ENCODE measurements around the gene ABAT. TPM values are rescaled to one million over a fixed set of nuclear protein-coding genes. Genes with fewer than 3 reads are reported as not detected.

ABAT gene
- total RNA-seq, 1 experiment from 2014 or later = 4.7 TPM

GRCh38 chr16:8722025-8722348 lies 47.6 kb downstream of the ABAT start:
- no peak for ATAC-seq
- H3K9ac ChIP-seq (ENCODE audit: low read length) = no peak overlapping the region
- no peak for DNase-seq (ENCODE audit: low read depth, low spot score)
- no peaks in the 10 kb centered on the region for H3K79me2 ChIP-seq (ENCODE audit: insufficient read depth, low read length)
- no peaks in the 10 kb centered on the region for H3K9me2 ChIP-seq (ENCODE audit: insufficient read depth)
- intact Hi-C loops (cut with micrococcal nuclease) = no loop called here
- H4K20me1 ChIP-seq (ENCODE audit: insufficient read depth) = no peaks in the 10 kb centered on the region
- no peaks in the 10 kb centered on the region for H3K36me3 ChIP-seq (ENCODE audit: control insufficient read depth in 1 of 2, insufficient read depth in 2 of 2, low read length in 2 of 2)
- no peak overlapping the region for H3K27ac ChIP-seq (ENCODE audit: low read depth, low read length)
- CTCF ChIA-PET = no interaction called here
- POLR2A ChIA-PET = no interaction called here
- H3K27me3 ChIP-seq (ENCODE audit: insufficient read depth, low read length) = no peaks in the 10 kb centered on the region
- no peak for TF ChIP-seq SP1 (IDR thresholded peaks at IDR 0.05; ENCODE audit: low read depth)
- TF ChIP-seq YY1 (IDR thresholded peaks at IDR 0.05; ENCODE audit: extremely low read depth, insufficient replicate concordance, low read depth, low read length) = no peak
- TF ChIP-seq SRF (IDR thresholded peaks at IDR 0.05; ENCODE audit: low read depth) = no peak
- no peak for TF ChIP-seq MAX (IDR thresholded peaks at IDR 0.05)
- TF ChIP-seq EZH2phosphoT487 (IDR thresholded peaks at IDR 0.05; ENCODE audit: borderline replicate concordance) = no peak
- TF ChIP-seq, protein P1, sequence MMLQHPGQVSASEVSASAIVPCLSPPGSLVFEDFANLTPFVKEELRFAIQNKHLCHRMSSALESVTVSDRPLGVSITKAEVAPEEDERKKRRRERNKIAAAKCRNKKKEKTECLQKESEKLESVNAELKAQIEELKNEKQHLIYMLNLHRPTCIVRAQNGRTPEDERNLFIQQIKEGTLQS (IDR thresholded peaks at IDR 0.05) = no peak
- TF ChIP-seq, protein P2, sequence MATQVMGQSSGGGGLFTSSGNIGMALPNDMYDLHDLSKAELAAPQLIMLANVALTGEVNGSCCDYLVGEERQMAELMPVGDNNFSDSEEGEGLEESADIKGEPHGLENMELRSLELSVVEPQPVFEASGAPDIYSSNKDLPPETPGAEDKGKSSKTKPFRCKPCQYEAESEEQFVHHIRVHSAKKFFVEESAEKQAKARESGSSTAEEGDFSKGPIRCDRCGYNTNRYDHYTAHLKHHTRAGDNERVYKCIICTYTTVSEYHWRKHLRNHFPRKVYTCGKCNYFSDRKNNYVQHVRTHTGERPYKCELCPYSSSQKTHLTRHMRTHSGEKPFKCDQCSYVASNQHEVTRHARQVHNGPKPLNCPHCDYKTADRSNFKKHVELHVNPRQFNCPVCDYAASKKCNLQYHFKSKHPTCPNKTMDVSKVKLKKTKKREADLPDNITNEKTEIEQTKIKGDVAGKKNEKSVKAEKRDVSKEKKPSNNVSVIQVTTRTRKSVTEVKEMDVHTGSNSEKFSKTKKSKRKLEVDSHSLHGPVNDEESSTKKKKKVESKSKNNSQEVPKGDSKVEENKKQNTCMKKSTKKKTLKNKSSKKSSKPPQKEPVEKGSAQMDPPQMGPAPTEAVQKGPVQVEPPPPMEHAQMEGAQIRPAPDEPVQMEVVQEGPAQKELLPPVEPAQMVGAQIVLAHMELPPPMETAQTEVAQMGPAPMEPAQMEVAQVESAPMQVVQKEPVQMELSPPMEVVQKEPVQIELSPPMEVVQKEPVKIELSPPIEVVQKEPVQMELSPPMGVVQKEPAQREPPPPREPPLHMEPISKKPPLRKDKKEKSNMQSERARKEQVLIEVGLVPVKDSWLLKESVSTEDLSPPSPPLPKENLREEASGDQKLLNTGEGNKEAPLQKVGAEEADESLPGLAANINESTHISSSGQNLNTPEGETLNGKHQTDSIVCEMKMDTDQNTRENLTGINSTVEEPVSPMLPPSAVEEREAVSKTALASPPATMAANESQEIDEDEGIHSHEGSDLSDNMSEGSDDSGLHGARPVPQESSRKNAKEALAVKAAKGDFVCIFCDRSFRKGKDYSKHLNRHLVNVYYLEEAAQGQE (IDR thresholded peaks at IDR 0.05; ENCODE audit: low read depth) = no peak
- no peak for TF ChIP-seq EZH2 (IDR thresholded peaks at IDR 0.05)
- TF ChIP-seq EGR1 (IDR thresholded peaks at IDR 0.05; ENCODE audit: low read depth) = no peak
- TF ChIP-seq SIN3A (IDR thresholded peaks at IDR 0.05; ENCODE audit: low read depth) = no peak
- no peak for TF ChIP-seq TCF7L2 (IDR thresholded peaks at IDR 0.05; ENCODE audit: borderline replicate concordance, extremely low read depth, insufficient read depth, insufficient read length)
- TF ChIP-seq RAD21 (IDR thresholded peaks at IDR 0.05; ENCODE audit: low read depth) = no peak
- no peak for TF ChIP-seq FOSL1 (IDR thresholded peaks at IDR 0.05; ENCODE audit: low read depth)
- TF ChIP-seq POLR2A (IDR thresholded peaks at IDR 0.05; ENCODE audit: borderline replicate concordance, extremely low read depth, insufficient read depth, insufficient read length) = no peak
- no peak for TF ChIP-seq CTCF (IDR thresholded peaks at IDR 0.05 in 2 of 3, conservative IDR thresholded peaks at IDR 0.05 in 1 of 3; ENCODE audit: borderline replicate concordance in 1 of 3, insufficient read depth in 1 of 3, low read depth in 2 of 3, low read length in 2 of 3)
- TF ChIP-seq ZNF274 (IDR thresholded peaks at IDR 0.05; ENCODE audit: low read depth, low read length) = no peak
- no peak for TF ChIP-seq ZFX (IDR thresholded peaks at IDR 0.05)
- H3K9me3 ChIP-seq (ENCODE audit: control insufficient read depth in 1 of 2, insufficient read depth in 1 of 2, low read depth in 1 of 2, low read length in 2 of 2) = peaks cover 3 to 6% of the 10 kb centered on the region in 2 experiments; a peak in 2 of 4 replicates
- H2AFZ ChIP-seq (ENCODE audit: low read depth, low read length, poor library complexity, severe bottlenecking) = no peak overlapping the region
- RAD21 ChIA-PET (ENCODE audit: low non-redundant PET in 1 of 2, low total read pairs in 2 of 2, uncharacterized antibody in 2 of 2, unreplicated experiment in 2 of 2) = no interaction called here
- H3K4me1 ChIP-seq (ENCODE audit: control insufficient read depth in 1 of 2, insufficient read depth in 2 of 2, low read length in 2 of 2) = no peaks in the 10 kb centered on the region
- no peak overlapping the region for H3K4me3 ChIP-seq (replicated peaks in 1 of 2; ENCODE audit: low read depth in 1 of 2, low read length in 2 of 2)
- H3K4me2 ChIP-seq (ENCODE audit: low read length) = no peak overlapping the region
- no TSS peak for BruUV-seq (replicated peaks)
